HG02938 (cell line): Measurements from ENCODE around the gene C19orf44.

Experiments used
- ATAC-seq: cut with Tn5 transposase; IDR thresholded peaks from one replicate; pipeline ENCODE4 v1.9.1; 2021; ENCODE audit warnings: mild to moderate bottlenecking, moderate library complexity; ENCODE audit not compliant: unreplicated experiment

C19orf44 gene

GRCh38 chr19:16516381-16516780, 20.2 kb downstream of the C19orf44 start:
- ATAC-seq, result no peak

- no peak for ATAC-seq
These were observed 20.9 kb downstream of the C19orf44 start for GRCh38 chr19:16516923-16517610.

GRCh38 chr19:16518061-16518460, 21.9 kb downstream of the C19orf44 start:
- no peak for ATAC-seq

- no peak for ATAC-seq
These were observed 22.5 kb downstream of the C19orf44 start for GRCh38 chr19:16518483-16519229.

- no peak for ATAC-seq
These were observed 23.1 kb downstream of the C19orf44 start for GRCh38 chr19:16519230-16519687.

GRCh38 chr19:16520074-16520973, 24.1 kb downstream of the C19orf44 start:
- no peak for ATAC-seq

- ATAC-seq, result no peak
These were observed 24.9 kb downstream of the C19orf44 start for GRCh38 chr19:16520986-16521624.

- ATAC-seq, result no peak
These were observed 25.6 kb downstream of the C19orf44 start for GRCh38 chr19:16521715-16522289.

GRCh38 chr19:16522559-16523377, 26.6 kb downstream of the C19orf44 start:
- no peak for ATAC-seq

GRCh38 chr19:16524991-16525734, 29.0 kb downstream of the C19orf44 start:
- ATAC-seq, result no peak

- ATAC-seq, result no peak
These were observed 29.7 kb downstream of the C19orf44 start for GRCh38 chr19:16525751-16526481.

GRCh38 chr19:16527334-16527935, 31.2 kb downstream of the C19orf44 start:
- ATAC-seq, result no peak

- no peak for ATAC-seq
These were observed 31.9 kb downstream of the C19orf44 start for GRCh38 chr19:16527971-16528521.

GRCh38 chr19:16529466-16530144, 33.4 kb downstream of the C19orf44 start:
- no peak for ATAC-seq

GRCh38 chr19:16530540-16531379, 34.6 kb downstream of the C19orf44 start:
- no peak for ATAC-seq

GRCh38 chr19:16531380-16531669, 35.1 kb downstream of the C19orf44 start:
- ATAC-seq, result no peak
